Mucosa of descending colon (tissue), 3 donors: ENCODE measurements around the gene PHF12. TPM values are rescaled to one million over a fixed set of nuclear protein-coding genes. Genes with fewer than 3 reads are reported as not detected.

Experiments
- ATAC-seq: fragments of 200-7000 bp; cut with Tn5 transposase; one replicate; pipeline ENCODE4 v1.9.1; 2020; ENCODE audit warnings: mild to moderate bottlenecking, moderate library complexity
- DNase-seq, 3 donors: peaks; one replicate each; pipeline ENCODE4 v3.0.0-alpha.2; 2020
- H3K36me3 ChIP-seq: fragments of 200-600 bp; one replicate; pipeline ENCODE4 v1.8.0; 2021; ENCODE audit warnings: low read depth, mild to moderate bottlenecking
- H3K4me1 ChIP-seq: fragments of 200-600 bp; one replicate; pipeline ENCODE4 v1.8.0; 2021; ENCODE audit warnings: low read depth, mild to moderate bottlenecking
- H3K4me3 ChIP-seq: fragments of 200-600 bp; one replicate; pipeline ENCODE4 v1.8.0; 2021; ENCODE audit warnings: mild to moderate bottlenecking
- H3K9me3 ChIP-seq: fragments of 200-600 bp; one replicate; pipeline ENCODE4 v1.8.0; 2021; ENCODE audit warnings: mild to moderate bottlenecking
- CTCF ChIP-seq: fragments of 200-600 bp; IDR thresholded peaks from one replicate; pipeline ENCODE4 v1.8.0; 2022; ENCODE audit warnings: antibody characterized with exemption, mild to moderate bottlenecking
- intact Hi-C, 2 donors: fragments of 100-400 bp; cut with DNase I in 1 of 2; cut with micrococcal nuclease in 1 of 2; formaldehyde crosslinking; loops; one replicate each; pipeline versions ENCODE4 v1.11.0 to v1.11.1; 2022; cut with DNase I, micrococcal nuclease
- total RNA-seq, 3 donors: library from RNA; stranded (reverse); fragmentation: NEBNext Ultra II Directional in 2 of 3; extraction: Animal tissue kit (Norgen Biotek cat#: 25700) in 2 of 3; gene quantifications; one replicate each; pipeline versions ENCODE4 v1.2.1 to v1.2.4, GENCODE V29; 2021 to 2023
- donor health status: DM: no; HTN: no; CAD: no; lungs with moderate emphysema.
- donor health status: DM: no; HTN: no; CAD: no.
- donor health status: DM: no; HTN: yes; CAD: no.

Gene PHF12
- total RNA-seq, 3 donors from 2014 or later, result 35.9 to 59.7 (median 39.2) TPM

GRCh38 chr17:28916302-28916934, 34.9 kb downstream of the PHF12 start:
- DNase-seq (peak in 1 of 3 donors; percentile 73), ATAC-seq (peak; percentile 69)
- intact Hi-C loops, result loop anchor here in 1 of 2 donors (10.0 kb wide), 1 partner anchor 162 kb away; no protein-coding TSS in a partner anchor
- no peak for TF ChIP-seq CTCF
- Histone ChIP-seq H3K9me3 (no peaks in the 10 kb centered on the region), H3K4me3 (no peak overlapping the region), H3K36me3 (peaks cover 15% of the 10 kb centered on the region), H3K4me1 (peaks cover 12% of the 10 kb centered on the region)

- TF ChIP-seq CTCF, result no peak
- Histone ChIP-seq H3K9me3 (no peaks in the 10 kb centered on the region), H3K4me3 (no peak overlapping the region), H3K4me1 (peaks cover 12% of the 10 kb centered on the region), H3K36me3 (peaks cover 23% of the 10 kb centered on the region)
- ATAC-seq (no peak), DNase-seq (no peak)
- intact Hi-C loops, result loop anchor here in 1 of 2 donors (10.0 kb wide), 1 partner anchor 158 kb away; no protein-coding TSS in a partner anchor
These were observed 38.4 kb downstream of the PHF12 start for GRCh38 chr17:28912938-28913333.

GRCh38 chr17:28912281-28912937, 38.9 kb downstream of the PHF12 start:
- peak in 2 of 3 donors; percentile 78 to 86 for DNase-seq
- TF ChIP-seq CTCF, result peak; percentile 47
- H3K4me3 ChIP-seq, result no peak overlapping the region
- peak; percentile 85 for ATAC-seq
- H3K9me3 ChIP-seq, result no peaks in the 10 kb centered on the region
- peaks cover 16% of the 10 kb centered on the region for H3K4me1 ChIP-seq
- intact Hi-C loops, result loop anchor here in 1 of 2 donors (10.0 kb wide), 1 partner anchor 158 kb away; no protein-coding TSS in a partner anchor
- peaks cover 23% of the 10 kb centered on the region for H3K36me3 ChIP-seq

GRCh38 chr17:28911411-28912045, 39.8 kb downstream of the PHF12 start:
- TF ChIP-seq CTCF, result no peak
- ATAC-seq (no peak), DNase-seq (no peak)
- H3K9me3 ChIP-seq, result no peaks in the 10 kb centered on the region
- H3K4me3 ChIP-seq, result no peak overlapping the region
- H3K4me1 ChIP-seq, result peaks cover 21% of the 10 kb centered on the region
- intact Hi-C loops, result loop anchor here in 1 of 2 donors (10.0 kb wide), 1 partner anchor 157 kb away; no protein-coding TSS in a partner anchor
- peaks cover 20% of the 10 kb centered on the region for H3K36me3 ChIP-seq

- Histone ChIP-seq H3K4me3 (no peak overlapping the region), H3K4me1 (peaks cover 21% of the 10 kb centered on the region), H3K9me3 (no peaks in the 10 kb centered on the region), H3K36me3 (peaks cover 10% of the 10 kb centered on the region)
- TF ChIP-seq CTCF, result no peak
- intact Hi-C loops, result loop anchor here in 1 of 2 donors (10.0 kb wide), 1 partner anchor 156 kb away; no protein-coding TSS in a partner anchor
- no peak for DNase-seq
- ATAC-seq, result no peak
These were observed 40.8 kb downstream of the PHF12 start for GRCh38 chr17:28910534-28910933.
